ENCODE results near the gene ATP12A.

The ATP12A gene

GRCh38 chr13:24684600-24684998 lies 4.4 kb downstream of the ATP12A start:
- no peak overlapping the region for H3K4me3 ChIP-seq (ENCODE audit: low read depth, low read length)
- TF ChIP-seq CTCF (conservative IDR thresholded peaks at IDR 0.05; ENCODE audit: low read depth, low read length) = no peak
- peak; percentile 5 for DNase-seq (ENCODE audit: low read depth)

GRCh38 chr13:24685314-24685713 lies 5.1 kb downstream of the ATP12A start:
- TF ChIP-seq CTCF (conservative IDR thresholded peaks at IDR 0.05; ENCODE audit: low read depth, low read length) = no peak
- no peak overlapping the region for H3K4me3 ChIP-seq (ENCODE audit: low read depth, low read length)
- no peak for DNase-seq (ENCODE audit: low read depth)

- DNase-seq (ENCODE audit: low read depth) = no peak
- no peak overlapping the region for H3K4me3 ChIP-seq (ENCODE audit: low read depth, low read length)
- no peak for TF ChIP-seq CTCF (conservative IDR thresholded peaks at IDR 0.05; ENCODE audit: low read depth, low read length)
Measured at GRCh38 chr13:24687611-24688010, 7.4 kb downstream of the ATP12A start.

GRCh38 chr13:24688111-24688510 lies 7.9 kb downstream of the ATP12A start:
- TF ChIP-seq CTCF (conservative IDR thresholded peaks at IDR 0.05; ENCODE audit: low read depth, low read length) = no peak
- H3K4me3 ChIP-seq (ENCODE audit: low read depth, low read length) = no peak overlapping the region
- DNase-seq (ENCODE audit: low read depth) = no peak

- H3K4me3 ChIP-seq (ENCODE audit: low read depth, low read length) = no peak overlapping the region
- TF ChIP-seq CTCF (conservative IDR thresholded peaks at IDR 0.05; ENCODE audit: low read depth, low read length) = no peak
- no peak for DNase-seq (ENCODE audit: low read depth)
Measured at GRCh38 chr13:24688950-24689349, 8.7 kb downstream of the ATP12A start.

GRCh38 chr13:24691381-24691780 lies 11.2 kb downstream of the ATP12A start:
- TF ChIP-seq CTCF (conservative IDR thresholded peaks at IDR 0.05; ENCODE audit: low read depth, low read length) = no peak
- no peak for DNase-seq (ENCODE audit: low read depth)
- H3K4me3 ChIP-seq (ENCODE audit: low read depth, low read length) = no peak overlapping the region

GRCh38 chr13:24692561-24692960 lies 12.4 kb downstream of the ATP12A start:
- TF ChIP-seq CTCF (conservative IDR thresholded peaks at IDR 0.05; ENCODE audit: low read depth, low read length) = no peak
- no peak overlapping the region for H3K4me3 ChIP-seq (ENCODE audit: low read depth, low read length)
- peak; percentile 82 for DNase-seq (ENCODE audit: low read depth)
